ENCODE results near the gene HLA-C. TPM values are rescaled to one million over a fixed set of nuclear protein-coding genes. Genes with fewer than 3 reads are reported as not detected.
"Not testable (repeated sequence)": the region's sequence is repeated elsewhere in the genome, so short reads cannot be mapped to it uniquely, and the experiment has no call there.

The HLA-C gene
- polyA plus RNA-seq, 1 of the 3 experiments (the other 2 are of a cell fraction): 434 TPM

DNA sequence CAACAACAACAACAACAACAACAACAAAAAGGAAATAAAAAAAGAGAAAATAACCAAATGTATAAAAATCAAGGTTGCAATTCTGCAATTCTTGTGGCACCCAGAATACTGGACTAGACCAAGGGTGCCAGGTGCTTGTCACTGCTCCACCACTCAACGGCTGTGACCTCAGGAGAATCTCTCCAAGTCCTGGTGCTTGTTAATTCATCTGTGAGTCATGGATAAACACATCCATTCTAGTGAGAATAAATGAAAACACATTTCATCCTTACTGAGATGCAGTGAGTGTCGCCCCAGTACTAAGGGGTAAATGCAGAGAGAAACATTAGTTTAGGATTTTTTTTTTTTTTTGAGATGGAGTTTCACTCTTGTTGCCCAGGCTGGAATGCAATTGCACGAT lies 32.0 kb downstream of the HLA-C start:
- H3K4me3 ChIP-seq (ENCODE audit: low read depth in 2 of 2, low read length in 1 of 2): no peak overlapping the region
- CTCF ChIA-PET: no interaction called here
- no peak overlapping the region for H2AFZ ChIP-seq (ENCODE audit: low read depth)

DNA sequence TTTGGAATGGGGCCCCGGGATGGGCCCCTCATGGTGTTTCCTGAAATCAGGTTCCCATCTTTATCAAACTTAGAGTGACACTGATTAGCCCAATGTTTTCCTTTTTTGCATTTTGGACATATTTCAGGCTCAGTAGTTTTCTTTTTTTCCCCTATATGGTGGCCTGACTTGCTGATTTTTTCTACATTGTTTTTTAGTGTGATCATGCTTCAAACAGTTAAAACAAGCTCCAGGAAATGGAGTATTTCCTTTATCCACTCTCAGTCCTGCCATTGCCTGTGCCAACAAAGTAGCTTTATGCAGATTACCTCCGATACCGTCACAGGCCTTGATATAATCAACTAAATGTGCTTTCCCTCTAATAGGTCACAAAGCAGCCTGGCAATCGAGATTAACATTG lies 37.8 kb downstream of the HLA-C start:
- POLR2A ChIA-PET; H3K4me3 ChIP-seq (ENCODE audit: low read depth in 2 of 2, low read length in 1 of 2); H3K79me2 ChIP-seq (ENCODE audit: insufficient read depth); H3F3A ChIP-seq (replicated peaks; ENCODE audit: insufficient read depth); H3K9ac ChIP-seq; H3K4me1 ChIP-seq (ENCODE audit: control insufficient read depth in 1 of 2, insufficient read depth in 2 of 2, low read depth in 1 of 2, low read length in 1 of 2); H4K20me1 ChIP-seq (ENCODE audit: insufficient read depth); H3K27ac ChIP-seq (ENCODE audit: low read depth in 2 of 2, low read length in 1 of 2); H3K4me2 ChIP-seq; H3K9me3 ChIP-seq; DNase-seq; H3K36me3 ChIP-seq (replicated peaks in 1 of 2; ENCODE audit: control insufficient read depth in 1 of 2, insufficient read depth in 2 of 2, low read length in 1 of 2); H2AFZ ChIP-seq (ENCODE audit: low read depth); H3K9me2 ChIP-seq: not testable (repeated sequence)
- H3K27me3 ChIP-seq (ENCODE audit: insufficient read depth): peaks cover 58% of the 10 kb centered on the region
- CTCF ChIA-PET: interaction anchor here (0.8 to 2.1 kb wide), 3 partner anchors 14 to 133 kb away, joined by 3 to 8 read pairs (median 3); no protein-coding TSS in a partner anchor
- whole genome bisulfite sequencing (ENCODE audit: low lambda C conversion rate): 3% methylated on average over 4 of the region's 4 CpGs

More for the DNA sequence above, 32.0 kb downstream of the HLA-C start:
- H3K9me3 ChIP-seq: no peaks in the 10 kb centered on the region
- H4K20me1 ChIP-seq (ENCODE audit: insufficient read depth): no peaks in the 10 kb centered on the region
- no peaks in the 10 kb centered on the region for H3K79me2 ChIP-seq (ENCODE audit: insufficient read depth)
- TF ChIP-seq MXI1 (IDR thresholded peaks at IDR 0.05; ENCODE audit: low read depth, low read length): no peak
- no peak for TF ChIP-seq YY1 (IDR thresholded peaks at IDR 0.05; ENCODE audit: low read depth)
- no peak for TF ChIP-seq NRF1 (IDR thresholded peaks at IDR 0.05; ENCODE audit: low read depth, low read length)
- TF ChIP-seq, protein P1, sequence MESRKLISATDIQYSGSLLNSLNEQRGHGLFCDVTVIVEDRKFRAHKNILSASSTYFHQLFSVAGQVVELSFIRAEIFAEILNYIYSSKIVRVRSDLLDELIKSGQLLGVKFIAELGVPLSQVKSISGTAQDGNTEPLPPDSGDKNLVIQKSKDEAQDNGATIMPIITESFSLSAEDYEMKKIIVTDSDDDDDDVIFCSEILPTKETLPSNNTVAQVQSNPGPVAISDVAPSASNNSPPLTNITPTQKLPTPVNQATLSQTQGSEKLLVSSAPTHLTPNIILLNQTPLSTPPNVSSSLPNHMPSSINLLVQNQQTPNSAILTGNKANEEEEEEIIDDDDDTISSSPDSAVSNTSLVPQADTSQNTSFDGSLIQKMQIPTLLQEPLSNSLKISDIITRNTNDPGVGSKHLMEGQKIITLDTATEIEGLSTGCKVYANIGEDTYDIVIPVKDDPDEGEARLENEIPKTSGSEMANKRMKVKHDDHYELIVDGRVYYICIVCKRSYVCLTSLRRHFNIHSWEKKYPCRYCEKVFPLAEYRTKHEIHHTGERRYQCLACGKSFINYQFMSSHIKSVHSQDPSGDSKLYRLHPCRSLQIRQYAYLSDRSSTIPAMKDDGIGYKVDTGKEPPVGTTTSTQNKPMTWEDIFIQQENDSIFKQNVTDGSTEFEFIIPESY (IDR thresholded peaks at IDR 0.05; ENCODE audit: borderline replicate concordance, low read depth): no peak
- no peak for TF ChIP-seq TEAD4 (IDR thresholded peaks at IDR 0.05; ENCODE audit: borderline replicate concordance, insufficient read depth)
- TF ChIP-seq NFIC (IDR thresholded peaks at IDR 0.05; ENCODE audit: borderline replicate concordance): no peak
- no peak overlapping the region for H3K27ac ChIP-seq (ENCODE audit: low read depth in 2 of 2, low read length in 1 of 2)
- no peaks in the 10 kb centered on the region for H3K4me1 ChIP-seq (ENCODE audit: control insufficient read depth in 1 of 2, insufficient read depth in 2 of 2, low read depth in 1 of 2, low read length in 1 of 2)
- DNase-seq: no peak
- no peaks in the 10 kb centered on the region for H3F3A ChIP-seq (replicated peaks; ENCODE audit: insufficient read depth)
- peaks cover 33% of the 10 kb centered on the region; the same call in 1 of the 2 replicates for H3K27me3 ChIP-seq (ENCODE audit: insufficient read depth)
- H3K4me2 ChIP-seq: no peak overlapping the region
- 0% methylated on average over 3 of the region's 3 CpGs for WGBS (ENCODE audit: low lambda C conversion rate)
- POLR2A ChIA-PET: no interaction called here
- H3K9me2 ChIP-seq: no peaks in the 10 kb centered on the region
- no peaks in the 10 kb centered on the region for H3K36me3 ChIP-seq (replicated peaks in 1 of 2; ENCODE audit: control insufficient read depth in 1 of 2, insufficient read depth in 2 of 2, low read length in 1 of 2)
- no peak overlapping the region for H3K9ac ChIP-seq

GRCh38 chr6:31228476-31228875 lies 43.4 kb downstream of the HLA-C start:
- Histone ChIP-seq H3K9me3 (no peaks in the 10 kb centered on the region), H3K9me2 (no peaks in the 10 kb centered on the region), H3F3A (replicated peaks; ENCODE audit: insufficient read depth) (no peaks in the 10 kb centered on the region), H3K79me2 (ENCODE audit: insufficient read depth) (no peaks in the 10 kb centered on the region), H3K4me1 (ENCODE audit: control insufficient read depth in 1 of 2, insufficient read depth in 2 of 2, low read depth in 1 of 2, low read length in 1 of 2) (no peaks in the 10 kb centered on the region), H3K27me3 (ENCODE audit: insufficient read depth) (peaks cover 63% of the 10 kb centered on the region), H3K9ac (no peak overlapping the region), H4K20me1 (ENCODE audit: insufficient read depth) (no peaks in the 10 kb centered on the region), H3K4me2 (no peak overlapping the region), H3K4me3 (ENCODE audit: low read depth in 2 of 2, low read length in 1 of 2) (no peak overlapping the region), H2AFZ (ENCODE audit: low read depth) (no peak overlapping the region), H3K27ac (ENCODE audit: low read depth in 2 of 2, low read length in 1 of 2) (no peak overlapping the region), H3K36me3 (replicated peaks in 1 of 2; ENCODE audit: control insufficient read depth in 1 of 2, insufficient read depth in 2 of 2, low read length in 1 of 2) (no peaks in the 10 kb centered on the region)
- WGBS (ENCODE audit: low lambda C conversion rate): 16% methylated on average over 6 of the region's 6 CpGs
- no peak for DNase-seq
- POLR2A ChIA-PET: no interaction called here
- CTCF ChIA-PET: interaction anchor here (1.6 kb wide), 1 partner anchor 138 kb away, joined by 8 read pairs; no protein-coding TSS in a partner anchor
- no peak for TF ChIP-seq IRF3 (IDR thresholded peaks at IDR 0.05; ENCODE audit: low read depth, low read length)
- TF ChIP-seq FOXM1 (IDR thresholded peaks at IDR 0.05; ENCODE audit: low read depth): no peak
- TF ChIP-seq TEAD4 (IDR thresholded peaks at IDR 0.05; ENCODE audit: borderline replicate concordance, insufficient read depth): no peak
- TF ChIP-seq ELF1 (IDR thresholded peaks at IDR 0.05): no peak
- no peak for TF ChIP-seq RAD21 (IDR thresholded peaks at IDR 0.05; ENCODE audit: low read length)
- no peak for TF ChIP-seq NRF1 (IDR thresholded peaks at IDR 0.05; ENCODE audit: low read depth, low read length)
- TF ChIP-seq NFIC (IDR thresholded peaks at IDR 0.05; ENCODE audit: borderline replicate concordance): no peak
- TF ChIP-seq GATA2 (CRISPR knock-in tag; IDR thresholded peaks at IDR 0.05): no peak
- TF ChIP-seq CHD2 (IDR thresholded peaks at IDR 0.05; ENCODE audit: low read length, partially characterized antibody): no peak
- no peak for TF ChIP-seq CTCF (IDR thresholded peaks at IDR 0.05)
- no peak for TF ChIP-seq PBX3 (IDR thresholded peaks at IDR 0.05)
- no peak for TF ChIP-seq USF1 (IDR thresholded peaks at IDR 0.05; ENCODE audit: borderline replicate concordance, low read depth)
- no peak for TF ChIP-seq FOXJ3 (CRISPR knock-in tag; IDR thresholded peaks at IDR 0.05)

Measured in SK-N-SH (cell line).